ENCODE measurements around the gene LRRFIP1.
A peak's percentile ranks its signal among the peaks of the same experiment; 100 is the strongest.

The LRRFIP1 gene

GRCh38 chr2:237629188-237629534 is 1.8 kb downstream of the LRRFIP1 start:
- Histone ChIP-seq H3K27ac (no peak overlapping the region), H3K36me3 (peaks cover 14 to 27% (median 26%) of the 10 kb centered on the region in 11 experiments; a peak in 21 of 22 replicates), H3K4me3 (peak overlapping the region in 5 of 10 experiments; percentile 75 to 84 (median 81); a peak in 5 of 20 replicates), H3K9ac (peak overlapping the region in 1 of 11 experiments; percentile 87; a peak in 1 of 22 replicates), H3K4me2 (peak overlapping the region; percentile 89 to 100 (median 97)), H4K20me1 (peaks cover 18 to 42% (median 32%) of the 10 kb centered on the region in 11 experiments; a peak in 20 of 22 replicates), H3K27me3 (peaks cover 8 to 40% (median 36%) of the 10 kb centered on the region in 11 experiments; a peak in 21 of 22 replicates), H3K4me1 (peaks cover 67 to 87% (median 75%) of the 10 kb centered on the region in 10 experiments), H3K9me3 (replicated peaks in 1 of 11) (peaks cover under 1 to 15% (median 8%) of the 10 kb centered on the region in 11 experiments; a peak in 20 of 22 replicates)
- TF ChIP-seq Cebpa-rat (IDR thresholded peaks at IDR 0.05), result no peak

GRCh38 chr2:237629739-237630138 is 2.4 kb downstream of the LRRFIP1 start:
- H3K27me3 ChIP-seq, result peaks cover 8 to 40% (median 35%) of the 10 kb centered on the region in 11 experiments; a peak in 21 of 22 replicates
- H4K20me1 ChIP-seq, result peaks cover 18 to 42% (median 32%) of the 10 kb centered on the region in 11 experiments; a peak in 20 of 22 replicates
- no peak overlapping the region for H3K9ac ChIP-seq
- no peak overlapping the region for H3K27ac ChIP-seq
- no peak overlapping the region for H3K4me3 ChIP-seq
- H3K9me3 ChIP-seq (replicated peaks in 1 of 11), result peaks cover 7 to 21% (median 14%) of the 10 kb centered on the region in 11 experiments; a peak in 21 of 22 replicates
- peaks cover 62 to 81% (median 70%) of the 10 kb centered on the region in 10 experiments for H3K4me1 ChIP-seq
- peak overlapping the region in 10 of 11 experiments; percentile 90 to 100 (median 97); a peak in 20 of 22 replicates for H3K4me2 ChIP-seq
- TF ChIP-seq Cebpa-rat (IDR thresholded peaks at IDR 0.05), result no peak
- H3K36me3 ChIP-seq, result peaks cover 14 to 33% (median 31%) of the 10 kb centered on the region in 11 experiments; a peak in 21 of 22 replicates

GRCh38 chr2:237630216-237631000 is 3.0 kb downstream of the LRRFIP1 start:
- peaks cover 14 to 40% (median 35%) of the 10 kb centered on the region in 11 experiments; a peak in 21 of 22 replicates for H3K36me3 ChIP-seq
- peak overlapping the region in 4 of 11 experiments; percentile 4 to 18 (median 15); a peak in 1 of 22 replicates for H3K27ac ChIP-seq
- peaks cover 18 to 42% (median 32%) of the 10 kb centered on the region in 11 experiments; a peak in 20 of 22 replicates for H4K20me1 ChIP-seq
- H3K27me3 ChIP-seq, result peaks cover 8 to 37% (median 35%) of the 10 kb centered on the region in 11 experiments; a peak in 21 of 22 replicates
- peaks cover 13 to 27% (median 20%) of the 10 kb centered on the region in 11 experiments for H3K9me3 ChIP-seq (replicated peaks in 1 of 11)
- no peak for TF ChIP-seq Cebpa-rat (IDR thresholded peaks at IDR 0.05)
- H3K4me3 ChIP-seq, result peak overlapping the region in 1 of 10 experiments; percentile 9; a peak in 1 of 20 replicates
- H3K4me1 ChIP-seq, result peaks cover 55 to 75% (median 63%) of the 10 kb centered on the region in 10 experiments
- peak overlapping the region in 2 of 11 experiments; percentile 6 to 16; a peak in 1 of 22 replicates for H3K9ac ChIP-seq
- peak overlapping the region; percentile 54 to 100 (median 97) for H3K4me2 ChIP-seq

GRCh38 chr2:237631007-237631785 is 3.8 kb downstream of the LRRFIP1 start:
- H3K9me3 ChIP-seq (replicated peaks in 1 of 11), result peaks cover 17 to 35% (median 26%) of the 10 kb centered on the region in 11 experiments
- peaks cover 14 to 46% (median 35%) of the 10 kb centered on the region in 11 experiments; a peak in 21 of 22 replicates for H3K36me3 ChIP-seq
- peaks cover 18 to 42% (median 32%) of the 10 kb centered on the region in 11 experiments; a peak in 20 of 22 replicates for H4K20me1 ChIP-seq
- H3K4me3 ChIP-seq, result peak overlapping the region in 1 of 10 experiments; percentile 9; a peak in 1 of 20 replicates
- H3K27ac ChIP-seq, result peak overlapping the region in 4 of 11 experiments; percentile 4 to 18 (median 15); a peak in 1 of 22 replicates
- peaks cover 8 to 30% (median 28%) of the 10 kb centered on the region in 11 experiments; a peak in 21 of 22 replicates for H3K27me3 ChIP-seq
- H3K4me1 ChIP-seq, result peaks cover 48 to 72% (median 55%) of the 10 kb centered on the region in 10 experiments
- peak overlapping the region; percentile 54 to 100 (median 97) for H3K4me2 ChIP-seq
- no peak for TF ChIP-seq Cebpa-rat (IDR thresholded peaks at IDR 0.05)
- H3K9ac ChIP-seq, result peak overlapping the region in 2 of 11 experiments; percentile 6 to 16; a peak in 2 of 22 replicates

- no peak for TF ChIP-seq Cebpa-rat (IDR thresholded peaks at IDR 0.05)
- Histone ChIP-seq H3K36me3 (peaks cover 14 to 53% (median 38%) of the 10 kb centered on the region in 11 experiments; a peak in 21 of 22 replicates), H3K4me2 (peak overlapping the region; percentile 54 to 100 (median 97); a peak in 21 of 22 replicates), H4K20me1 (peaks cover 18 to 42% (median 32%) of the 10 kb centered on the region in 11 experiments; a peak in 20 of 22 replicates), H3K4me1 (peaks cover 40 to 71% (median 54%) of the 10 kb centered on the region in 10 experiments), H3K27ac (0 out of 22 replicates have a peak overlapping the region, but pooled peaks of 1 of the 11 experiments have one; percentile 1), H3K4me3 (no peak overlapping the region), H3K27me3 (peaks cover 8 to 22% (median 20%) of the 10 kb centered on the region in 11 experiments; a peak in 21 of 22 replicates), H3K9me3 (replicated peaks in 1 of 11) (peaks cover 17 to 42% (median 31%) of the 10 kb centered on the region in 11 experiments), H3K9ac (peak overlapping the region in 1 of 11 experiments; percentile 16; a peak in 1 of 22 replicates)
Measured at GRCh38 chr2:237631801-237632585, 4.6 kb downstream of the LRRFIP1 start.

GRCh38 chr2:237633061-237633561 is 5.7 kb downstream of the LRRFIP1 start:
- Histone ChIP-seq H3K27ac (no peak overlapping the region), H3K27me3 (peaks cover 4 to 14% (median 10%) of the 10 kb centered on the region in 11 experiments; a peak in 19 of 22 replicates), H3K36me3 (peaks cover 14 to 55% (median 38%) of the 10 kb centered on the region in 11 experiments; a peak in 21 of 22 replicates), H3K4me3 (no peak overlapping the region), H3K9me3 (replicated peaks in 1 of 11) (peaks cover 17 to 48% (median 31%) of the 10 kb centered on the region in 11 experiments), H4K20me1 (peaks cover 18 to 42% (median 32%) of the 10 kb centered on the region in 11 experiments; a peak in 20 of 22 replicates), H3K9ac (no peak overlapping the region), H3K4me2 (0 out of 22 replicates have a peak overlapping the region, but pooled peaks of 1 of the 11 experiments have one; percentile 97), H3K4me1 (peaks cover 38 to 78% (median 61%) of the 10 kb centered on the region in 10 experiments)
- TF ChIP-seq Cebpa-rat (IDR thresholded peaks at IDR 0.05), result no peak

- TF ChIP-seq Cebpa-rat (IDR thresholded peaks at IDR 0.05), result no peak
- Histone ChIP-seq H3K4me2 (peak overlapping the region in 9 of 11 experiments; percentile 20 to 84 (median 47); a peak in 13 of 22 replicates), H3K27me3 (no peaks in the 10 kb centered on the region)
Measured at GRCh38 chr2:237636578-237636977, 9.2 kb downstream of the LRRFIP1 start.

More at GRCh38 chr2:237636578-237636977, 9.2 kb downstream of the LRRFIP1 start:
- H3K4me1 ChIP-seq, result peaks cover 10 to 65% (median 45%) of the 10 kb centered on the region in 10 experiments
- H3K9me3 ChIP-seq (replicated peaks in 1 of 11), result peaks cover 17 to 48% (median 32%) of the 10 kb centered on the region in 11 experiments
- no peak overlapping the region for H3K9ac ChIP-seq
- no peak overlapping the region for H3K27ac ChIP-seq
- no peak overlapping the region for H3K4me3 ChIP-seq
- H4K20me1 ChIP-seq, result peaks cover 0 to 24% (median 8%) of the 10 kb centered on the region in 11 experiments; a peak in 12 of 22 replicates
- peaks cover 21 to 72% (median 48%) of the 10 kb centered on the region in 11 experiments for H3K36me3 ChIP-seq

All from BLaER1 treated with 17β-estradiol and CSF1 and Interleukin-3, amounts not matched to agents 10 nM and 100 nM (cell line).